SH-SY5Y (cell line): ENCODE results near the gene REPIN1.

Experiments
- GATA2 ChIP-seq: IDR thresholded peaks from 2 replicates; pipeline ENCODE4 v1.6.1; 2011; ENCODE audit warnings: mild to moderate bottlenecking, low read depth, low read length
- GATA3 ChIP-seq: IDR thresholded peaks from 2 replicates; pipeline ENCODE4 v1.6.1; 2011; ENCODE audit warnings: low read depth, mild to moderate bottlenecking, low read length, moderate library complexity

GRCh38 chr7:150382123-150382843 lies 13.7 kb downstream of the REPIN1 start:
- no peak for TF ChIP-seq GATA2
- TF ChIP-seq GATA3, result no peak
